Measurements from ENCODE around the gene CHL1.

Gene CHL1

DNA sequence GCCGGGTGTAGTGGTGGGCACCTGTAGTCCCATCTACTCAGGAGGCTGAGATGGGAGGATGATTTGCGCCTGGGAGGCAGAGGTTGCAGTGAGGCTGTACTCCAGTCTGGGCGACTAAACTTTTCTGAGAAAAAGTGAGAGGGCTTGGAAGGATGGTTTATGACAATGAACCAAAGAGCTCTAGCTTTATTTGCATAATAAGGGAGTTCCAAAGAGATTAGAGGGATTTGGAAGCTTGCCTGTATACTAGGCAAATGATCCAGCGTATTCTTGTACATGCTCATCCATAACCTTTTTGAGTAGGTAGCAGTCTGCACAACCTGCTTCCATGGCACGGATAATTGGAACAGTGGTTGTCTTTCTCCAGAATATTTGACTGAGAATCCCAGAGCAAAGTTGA, 251.1 kb downstream of the CHL1 start:
- no peak for DNase-seq (ENCODE audit: low read depth, low spot score)
- H3K27ac ChIP-seq = no peak overlapping the region

DNA sequence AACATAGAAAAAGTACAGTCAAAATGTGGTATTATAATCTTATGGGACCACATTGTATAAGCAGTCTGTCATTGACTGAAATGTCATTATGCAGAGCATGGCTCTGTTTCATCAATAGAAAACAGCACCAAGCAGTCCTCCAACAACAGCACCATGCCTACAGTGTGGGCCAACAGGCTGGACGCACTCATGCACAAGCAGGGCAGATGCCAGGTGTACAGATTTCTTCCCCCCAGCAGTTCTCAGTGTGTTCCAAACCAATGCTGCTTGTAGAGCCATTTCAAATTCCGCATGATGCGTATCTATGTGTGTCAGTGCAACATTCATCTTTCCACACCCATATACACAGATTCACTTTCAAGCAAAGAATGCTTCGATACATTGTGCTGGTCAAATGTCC, 253.1 kb downstream of the CHL1 start:
- DNase-seq (ENCODE audit: low read depth, low spot score) = no peak

DNA sequence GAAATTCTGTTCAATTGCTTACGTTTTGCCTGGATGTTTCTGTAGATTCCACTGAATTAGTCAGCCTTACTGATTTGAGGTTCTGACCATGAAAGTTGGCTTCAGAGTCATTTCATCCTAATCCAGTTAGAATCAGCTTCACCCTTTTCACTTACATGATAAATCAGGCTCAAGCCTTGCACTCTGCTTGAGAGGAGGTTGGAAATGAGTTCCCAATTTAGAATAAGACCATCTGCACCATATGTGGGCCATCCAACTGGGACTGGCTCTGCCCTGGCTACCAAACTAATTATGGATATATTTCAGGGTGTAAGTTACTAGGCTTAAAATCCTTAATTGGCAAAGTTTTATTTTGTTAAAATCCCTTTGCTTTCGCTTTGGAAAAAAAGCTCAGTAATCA, 255.7 kb downstream of the CHL1 start:
- no peak for DNase-seq (ENCODE audit: low read depth, low spot score)
- no peak overlapping the region for H3K27ac ChIP-seq

More for the DNA sequence above, 253.1 kb downstream of the CHL1 start:
- no peak overlapping the region for H3K27ac ChIP-seq

DNA sequence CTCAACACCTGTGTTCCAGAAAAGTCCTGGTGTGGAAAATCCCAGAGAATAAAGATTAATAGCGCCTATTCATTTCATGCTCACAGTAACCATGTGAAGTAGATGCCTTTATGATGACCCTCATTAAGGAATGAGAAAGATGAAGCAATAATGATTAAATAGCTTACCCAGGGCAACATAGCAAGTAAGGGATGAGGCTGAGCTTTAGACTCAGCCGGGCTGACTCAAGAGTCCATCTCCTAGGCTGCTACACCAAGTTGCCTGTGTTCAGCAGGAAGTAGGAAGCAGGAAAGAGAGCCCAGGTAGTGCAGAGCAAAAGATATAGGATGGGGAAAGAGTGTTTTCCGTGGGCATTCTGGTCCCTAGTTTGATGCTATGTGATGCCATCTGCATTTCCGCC, 256.5 kb downstream of the CHL1 start:
- H3K27ac ChIP-seq = no peak overlapping the region
- DNase-seq (ENCODE audit: low read depth, low spot score) = no peak

DNA sequence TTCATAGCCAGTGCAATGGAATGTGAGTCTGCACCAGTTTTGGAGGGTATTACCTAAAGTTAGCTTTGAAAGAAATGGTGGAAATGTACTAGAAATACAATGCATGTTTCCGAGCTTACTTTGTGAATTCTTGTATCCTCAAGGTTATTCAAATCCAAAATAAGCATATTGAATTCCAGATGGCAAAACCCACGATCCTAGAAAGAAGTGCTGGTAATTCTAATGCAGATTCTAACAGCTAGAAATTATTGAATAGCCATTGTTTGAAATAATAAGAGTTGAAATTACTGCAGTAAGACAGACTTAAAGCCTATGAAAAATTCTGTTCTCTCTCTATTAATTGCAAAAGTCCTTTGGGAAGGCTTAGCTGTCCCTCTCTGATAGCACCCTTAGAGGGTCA, 258.4 kb downstream of the CHL1 start:
- no peak overlapping the region for H3K27ac ChIP-seq
- DNase-seq (ENCODE audit: low read depth, low spot score) = no peak

DNA sequence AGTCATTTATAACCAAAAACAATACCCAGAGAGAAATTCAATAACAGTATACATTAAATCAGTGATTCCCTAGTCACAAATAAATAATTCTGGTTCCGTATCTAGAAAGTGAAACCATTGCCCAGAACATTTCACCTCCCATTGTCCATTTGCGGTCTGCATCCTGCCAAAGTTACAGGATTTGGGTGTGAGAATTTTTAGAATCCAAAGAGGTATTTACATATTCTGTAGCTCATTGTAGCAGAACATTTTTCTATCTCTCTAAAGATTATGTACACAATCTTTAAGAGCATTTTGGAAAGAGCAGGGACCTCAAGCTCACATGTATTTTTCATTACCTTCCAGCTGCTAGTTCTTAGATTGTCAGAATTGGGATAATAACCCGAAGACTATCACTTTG, 261.6 kb downstream of the CHL1 start:
- H3K27ac ChIP-seq = no peak overlapping the region
- DNase-seq (ENCODE audit: low read depth, low spot score) = no peak

DNA sequence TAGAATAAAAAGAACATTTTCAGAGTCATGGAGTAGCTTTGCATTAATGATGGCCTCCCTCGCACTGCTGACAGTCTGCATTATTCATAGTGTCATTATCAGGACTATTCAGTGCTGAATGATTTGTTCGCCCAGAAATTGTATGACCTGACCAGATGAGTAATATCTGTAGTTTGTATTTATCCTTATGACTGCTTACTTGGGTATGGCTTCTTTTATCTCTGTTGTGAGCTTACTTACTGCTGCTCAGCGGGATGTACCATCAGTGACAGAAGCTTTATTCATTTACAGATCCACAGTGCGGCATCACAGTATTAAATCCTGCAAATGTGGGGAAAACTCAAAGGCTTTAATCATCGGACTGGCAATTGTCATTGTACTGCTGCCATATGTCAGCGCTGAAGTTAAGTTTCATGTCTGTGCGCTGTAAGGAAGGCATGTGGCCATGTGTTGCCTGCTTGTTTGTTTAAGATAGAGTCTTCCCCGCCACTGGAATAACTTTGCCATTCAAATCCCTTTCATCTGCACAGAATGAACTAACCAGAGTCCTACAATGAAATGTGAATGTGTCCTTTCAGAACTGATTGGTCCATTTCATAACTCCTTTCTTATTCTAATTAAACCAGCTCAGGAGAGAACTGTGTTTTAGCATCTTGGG, 262.2 kb downstream of the CHL1 start:
- no peak for DNase-seq (ENCODE audit: low read depth, low spot score)

More for the DNA sequence above, 262.2 kb downstream of the CHL1 start:
- H3K27ac ChIP-seq = no peak overlapping the region
